Measurements from ENCODE around the gene EFCAB9. TPM values are rescaled to one million over a fixed set of nuclear protein-coding genes. Genes with fewer than 3 reads are reported as not detected.
A peak's percentile ranks its signal among the peaks of the same experiment; 100 is the strongest.

The EFCAB9 gene
- polyA plus RNA-seq, 1 of the 3 experiments (the other 2 are of a cell fraction) = 0.10 TPM

GRCh38 chr5:172245703-172246125 is 51.7 kb downstream of the EFCAB9 start:
- peak overlapping the region in 1 of 2 experiments; percentile 18; a peak in 1 of 4 replicates for H3K27ac ChIP-seq (ENCODE audit: low read depth in 2 of 2, low read length in 1 of 2)
- H4K20me1 ChIP-seq (ENCODE audit: insufficient read depth) = peaks cover 38% of the 10 kb centered on the region
- no peaks in the 10 kb centered on the region for H3K27me3 ChIP-seq (ENCODE audit: insufficient read depth)
- H3K36me3 ChIP-seq (replicated peaks in 1 of 2; ENCODE audit: control insufficient read depth in 1 of 2, insufficient read depth in 2 of 2, low read length in 1 of 2) = peaks cover 0 to 16% of the 10 kb centered on the region in 2 experiments
- H3K9me3 ChIP-seq = no peaks in the 10 kb centered on the region; the same call in 1 of the 2 replicates
- no peak overlapping the region for H3K4me2 ChIP-seq
- no peak for TF ChIP-seq GABPA (IDR thresholded peaks at IDR 0.05; ENCODE audit: low read depth)
- TF ChIP-seq USF1 (IDR thresholded peaks at IDR 0.05; ENCODE audit: borderline replicate concordance, low read depth) = no peak
- TF ChIP-seq POLR2AphosphoS5 (IDR thresholded peaks at IDR 0.05; ENCODE audit: low read depth, low read length) = no peak
- TF ChIP-seq MXI1 (IDR thresholded peaks at IDR 0.05; ENCODE audit: low read depth, low read length) = no peak
- TF ChIP-seq ZBTB33 (IDR thresholded peaks at IDR 0.05; ENCODE audit: borderline replicate concordance, low read depth) = no peak
- TF ChIP-seq FOSL2 (IDR thresholded peaks at IDR 0.05; ENCODE audit: borderline replicate concordance, low read depth) = no peak
- no peak for TF ChIP-seq NFIC (IDR thresholded peaks at IDR 0.05; ENCODE audit: borderline replicate concordance)
- TF ChIP-seq REST (IDR thresholded peaks at IDR 0.05; ENCODE audit: low read depth, low read length) = no peak
- TF ChIP-seq GATA2 (CRISPR knock-in tag; IDR thresholded peaks at IDR 0.05) = no peak
- TF ChIP-seq TCF12 (IDR thresholded peaks at IDR 0.05) = no peak
- TF ChIP-seq NRF1 (IDR thresholded peaks at IDR 0.05; ENCODE audit: low read depth, low read length) = no peak
- no peak for TF ChIP-seq FOXM1 (IDR thresholded peaks at IDR 0.05; ENCODE audit: low read depth)
- TF ChIP-seq RXRA (IDR thresholded peaks at IDR 0.05; ENCODE audit: borderline replicate concordance, low read depth) = no peak
- no peak for TF ChIP-seq ELF1 (IDR thresholded peaks at IDR 0.05)
- no peak for TF ChIP-seq RAD21 (IDR thresholded peaks at IDR 0.05; ENCODE audit: low read length)
- TF ChIP-seq SIN3A (IDR thresholded peaks at IDR 0.05; ENCODE audit: borderline replicate concordance, low read depth, low read length) = no peak
- TF ChIP-seq RFX5 (IDR thresholded peaks at IDR 0.05; ENCODE audit: low read length) = no peak
- TF ChIP-seq USF2 (IDR thresholded peaks at IDR 0.05; ENCODE audit: borderline replicate concordance, low read depth, low read length) = no peak
- no peak for TF ChIP-seq MEF2A (IDR thresholded peaks at IDR 0.05; ENCODE audit: borderline replicate concordance, low read depth)
- peaks cover 10% of the 10 kb centered on the region for H3F3A ChIP-seq (replicated peaks; ENCODE audit: insufficient read depth)
- DNase-seq = no peak
- H3K9me2 ChIP-seq = no peaks in the 10 kb centered on the region
- H3K4me1 ChIP-seq (ENCODE audit: control insufficient read depth in 1 of 2, insufficient read depth in 2 of 2, low read depth in 1 of 2, low read length in 1 of 2) = peaks cover 0 to 6% of the 10 kb centered on the region in 2 experiments; a peak in 2 of 4 replicates
- no peak overlapping the region for H2AFZ ChIP-seq (ENCODE audit: low read depth)
- H3K9ac ChIP-seq = no peak overlapping the region
- POLR2A ChIA-PET = no interaction called here
- 91% methylated on average over 1 of the region's 1 CpG for WGBS (ENCODE audit: low lambda C conversion rate)
- H3K79me2 ChIP-seq (ENCODE audit: insufficient read depth) = peaks cover 91% of the 10 kb centered on the region
- CTCF ChIA-PET = interaction anchor here (0.9 kb wide), 1 partner anchor 57 kb away, joined by 3 read pairs; no protein-coding TSS in a partner anchor
- no peak overlapping the region for H3K4me3 ChIP-seq (ENCODE audit: low read depth in 2 of 2, low read length in 1 of 2)
